K562 (cell line): ENCODE data around the gene ZDHHC14. TPM values are rescaled to one million over a fixed set of nuclear protein-coding genes. Genes with fewer than 3 reads are reported as not detected.

ENCODE experiments used
- IRF9 ChIP-seq: fragments of 450-650 bp; IDR thresholded peaks from 2 replicates; pipeline ENCODE4 v1.6.1; 2016; ENCODE audit warnings: missing biosample characterization, missing genetic modification characterization
- MEF2A ChIP-seq: IDR thresholded peaks from 2 replicates; pipeline ENCODE4 v1.6.1; 2011; ENCODE audit warnings: low read depth, mild to moderate bottlenecking, low read length, moderate library complexity; ENCODE audit not compliant: control insufficient read depth
- MGA ChIP-seq: fragments of 450-650 bp; IDR thresholded peaks from 2 replicates; pipeline ENCODE4 v1.6.1; 2016; ENCODE audit warnings: mild to moderate bottlenecking, moderate library complexity
- PBX2 ChIP-seq, 2 experiments: IDR thresholded peaks in 1 of 2; conservative IDR thresholded peaks in 1 of 2; 2 replicates each; pipeline ENCODE4 v1.6.1; 2016; ENCODE audit warnings: low read depth in 2 of 2, mild to moderate bottlenecking in 1 of 2, missing compliant biosample characterization in 1 of 2, missing genetic modification characterization in 1 of 2, moderate library complexity in 1 of 2
- PTTG1 ChIP-seq: fragments of 450-650 bp; IDR thresholded peaks from 2 replicates; pipeline ENCODE4 v1.6.1; 2016; ENCODE audit warnings: low read depth, mild to moderate bottlenecking, missing genetic modification characterization, missing compliant biosample characterization
- ZFP91 ChIP-seq: sonication (generic); formaldehyde crosslinking; IDR thresholded peaks from 2 replicates; pipeline ENCODE4 v1.8.0; 2022; ENCODE audit warnings: mild to moderate bottlenecking, missing genetic modification reagents
- polyA plus RNA-seq, 8 experiments: library from polyadenylated mRNA; depleted of rRNA in 4 of 8; stranded (reverse) in 5 of 8; unstranded in 3 of 8; fragments of >200 nt; fragmentation: Nextera tagmentation in 2 of 8; fragmentation: Illumina TruSeq in 1 of 8; extraction: Ambion mirVana in 2 of 8; extraction: Trizol in 1 of 8; gene quantifications; 2 replicates each; pipeline versions ENCODE4 v1.2.1 to v1.2.3, GENCODE V29; 2011 to 2014; ENCODE audit warnings: inconsistent platforms in 1 of 8, missing spikeins in 1 of 8
- total RNA-seq, 7 experiments: library from RNA; depleted of rRNA in 6 of 7; stranded (reverse); fragments of >200 nt in 6 of 7; fragmentation: Illumina TruSeq in 2 of 7; extraction: Trizol in 2 of 7; gene quantifications; 2 replicates each; pipeline versions ENCODE4 v1.2.1 to v1.2.3, GENCODE V29; 2011 to 2021; ENCODE audit warnings: low replicate concordance in 1 of 7

ZDHHC14 gene
- total and polyA plus RNA-seq, 9 of the 15 experiments (the other 6 are each of a cell fraction or from before 2014, with no cell fraction given) = 0.92 to 23.1 (median 13.8) TPM

GRCh38 chr6:157379656-157380457 is 1.1 kb upstream of the ZDHHC14 start (continued):
- TF ChIP-seq ZFP91 (CRISPR knock-in tag) (no peak), PTTG1 (no peak), PBX2 (CRISPR knock-in tag; IDR thresholded peaks at IDR 0.05; ENCODE audit: low read depth) (no peak), PBX2 (tag; conservative IDR thresholded peaks at IDR 0.05; ENCODE audit: low read depth) (no peak), MGA (no peak), IRF9 (tag) (no peak), MEF2A (no peak)
